Retinal pigment epithelial cell (primary cell): ENCODE data around the gene FRMD6.

Source experiments
- DNase-seq: peaks from one replicate; pipeline ENCODE4 v3.0.0-alpha.2; 2010; ENCODE audit warnings: low read depth
- H3K4me3 ChIP-seq: 2 replicates; pipeline ENCODE4 v1.5.1; 2011; ENCODE audit warnings: mild to moderate bottlenecking, low read length, control low read depth, moderate library complexity
- CTCF ChIP-seq: conservative IDR thresholded peaks from 2 replicates; pipeline ENCODE4 v1.5.1; 2011; ENCODE audit warnings: low read depth, low read length, control low read depth, inconsistent platforms

FRMD6 gene

DNA sequence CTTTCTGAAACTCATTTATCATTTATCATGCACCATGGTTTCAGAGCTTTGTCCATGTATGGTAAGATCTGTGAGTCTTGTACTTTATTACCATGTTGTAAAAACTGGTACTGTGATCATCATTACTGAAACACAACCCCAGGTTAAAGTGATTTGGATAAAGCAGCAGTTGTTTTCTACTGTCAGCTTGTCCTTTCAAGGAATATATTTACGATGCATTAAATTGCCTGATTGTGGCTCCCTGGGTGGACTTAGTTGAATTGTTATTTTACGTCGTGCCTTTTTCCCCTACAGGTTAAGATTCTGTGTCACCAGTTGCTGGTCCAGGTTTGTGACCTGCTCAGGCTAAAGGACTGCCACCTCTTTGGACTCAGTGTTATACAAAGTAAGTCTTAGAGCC, 46.1 kb downstream of the FRMD6 start:
- TF ChIP-seq CTCF: no peak
- no peak overlapping the region for H3K4me3 ChIP-seq
- no peak for DNase-seq

DNA sequence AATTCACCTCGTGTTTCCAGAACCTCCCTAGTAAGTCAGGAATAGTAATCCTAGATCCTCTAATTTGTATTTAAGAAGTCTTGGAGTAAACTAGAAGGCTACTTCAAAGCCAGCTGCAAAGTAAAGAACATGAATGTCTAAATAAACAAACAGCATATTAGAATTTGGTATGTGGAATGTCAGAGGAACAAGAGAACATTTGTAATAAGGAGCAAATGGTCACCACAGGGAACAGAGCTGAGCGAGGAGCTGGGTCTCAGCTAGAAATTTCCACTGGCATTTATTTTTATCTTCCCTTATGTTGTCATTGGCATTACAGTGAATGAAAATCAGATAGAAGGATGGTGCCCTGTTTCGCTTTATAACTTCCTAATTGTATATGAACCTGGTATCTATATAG, 50.2 kb downstream of the FRMD6 start:
- TF ChIP-seq CTCF: no peak
- DNase-seq: no peak
- H3K4me3 ChIP-seq: no peak overlapping the region

- DNase-seq: no peak
- no peak for TF ChIP-seq CTCF
- no peak overlapping the region for H3K4me3 ChIP-seq
Measured at GRCh38 chr14:51703787-51704186, 52.1 kb downstream of the FRMD6 start.

DNA sequence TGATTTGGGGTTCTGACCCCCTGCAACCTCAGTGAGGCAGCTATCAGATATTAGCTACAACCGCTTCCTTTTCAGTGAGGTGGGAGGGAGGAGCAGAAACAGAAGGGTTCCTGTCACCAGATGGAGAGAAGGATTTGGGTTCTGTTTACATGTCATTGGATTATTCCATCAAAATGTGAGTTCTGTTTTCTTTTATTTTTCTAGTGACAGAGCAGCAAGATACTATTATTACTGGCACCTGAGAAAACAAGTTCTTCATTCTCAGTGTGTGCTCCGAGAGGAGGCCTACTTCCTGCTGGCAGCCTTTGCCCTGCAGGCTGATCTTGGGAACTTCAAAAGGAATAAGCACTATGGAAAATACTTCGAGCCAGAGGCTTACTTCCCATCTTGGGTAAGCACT, 52.8 kb downstream of the FRMD6 start:
- no peak for TF ChIP-seq CTCF

DNA sequence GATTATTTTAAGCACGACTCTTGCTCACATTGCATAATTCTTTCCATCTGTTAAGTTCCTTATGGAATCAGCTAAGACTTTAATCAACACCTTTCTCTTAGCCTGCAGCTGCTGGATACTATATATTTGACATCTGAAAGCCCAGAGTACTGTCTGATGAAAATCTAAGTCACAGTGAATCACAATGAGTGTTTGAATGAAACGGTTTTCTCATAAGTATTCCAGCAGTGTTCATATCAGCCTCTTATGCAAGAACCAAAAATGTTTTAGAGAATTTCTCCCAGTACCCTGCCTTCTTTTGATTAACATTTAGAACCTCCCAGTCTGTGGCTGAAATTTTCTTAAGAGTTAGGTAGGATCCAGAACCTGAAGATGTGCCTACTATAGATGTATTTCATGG, 55.6 kb downstream of the FRMD6 start:
- H3K4me3 ChIP-seq: no peak overlapping the region
- TF ChIP-seq CTCF: no peak
- no peak for DNase-seq

More for the DNA sequence above, 52.8 kb downstream of the FRMD6 start:
- DNase-seq: no peak
- no peak overlapping the region for H3K4me3 ChIP-seq

GRCh38 chr14:51711505-51711904, 59.8 kb downstream of the FRMD6 start:
- TF ChIP-seq CTCF: no peak
- no peak overlapping the region for H3K4me3 ChIP-seq
- DNase-seq: no peak

- DNase-seq: no peak
- TF ChIP-seq CTCF: no peak
- no peak overlapping the region for H3K4me3 ChIP-seq
Measured at GRCh38 chr14:51715250-51715649, 63.5 kb downstream of the FRMD6 start.
